K562 (cell line): ENCODE measurements around the gene SPAG9. TPM values are rescaled to one million over a fixed set of nuclear protein-coding genes. Genes with fewer than 3 reads are reported as not detected.

Source experiments
- ARNT ChIP-seq, 2 experiments: fragments of 450-650 bp; IDR thresholded peaks; 2 replicates each; pipeline ENCODE4 v1.6.1; 2016; ENCODE audit warnings: mild to moderate bottlenecking in 1 of 2
- CAMTA2 ChIP-seq: fragments of 250-450 bp; sonication (Bioruptor Pico); conservative IDR thresholded peaks from 2 replicates; pipeline ENCODE4 v1.5.1; 2022
- CREM ChIP-seq: IDR thresholded peaks from 2 replicates; pipeline ENCODE4 v1.6.1; 2014; ENCODE audit warnings: antibody characterized with exemption, low read depth
- FOXJ2 ChIP-seq: fragments of 200-800 bp; sonication (Bioruptor generic); IDR thresholded peaks from 2 replicates; pipeline ENCODE4 v1.6.1; 2016; ENCODE audit warnings: missing genetic modification characterization, missing compliant biosample characterization
- JUND ChIP-seq, 2 experiments: IDR thresholded peaks; 2 replicates in 1 of 2; 3 replicates in 1 of 2; pipeline ENCODE4 v1.6.1; 2011; ENCODE audit warnings: borderline replicate concordance in 2 of 2, low read depth in 2 of 2, low read length in 2 of 2, improper control_type of control experiment in 1 of 2, missing biosample characterization in 1 of 2, missing genetic modification characterization in 1 of 2, missing genetic modification reagents in 1 of 2
- KDM1A ChIP-seq, 2 experiments: fragments of 450-650 bp; IDR thresholded peaks; 2 replicates each; pipeline ENCODE4 v1.6.1; 2016; ENCODE audit warnings: mild to moderate bottlenecking in 2 of 2
- MAFG ChIP-seq: fragments of 450-650 bp; conservative IDR thresholded peaks from 2 replicates; pipeline ENCODE4 v1.6.1; 2016; ENCODE audit warnings: missing genetic modification characterization, missing compliant biosample characterization
- PHF21A ChIP-seq: fragments of 450-650 bp; IDR thresholded peaks from 2 replicates; pipeline ENCODE4 v1.6.1; 2017; ENCODE audit warnings: low read depth, borderline replicate concordance
- SMARCA5 ChIP-seq: fragments of 450-650 bp; IDR thresholded peaks from 2 replicates; pipeline ENCODE4 v1.6.1; 2016
- ZKSCAN8 ChIP-seq: fragments of 200-800 bp; sonication (Bioruptor generic); IDR thresholded peaks from 2 replicates; pipeline ENCODE4 v1.6.1; 2016; ENCODE audit warnings: missing genetic modification characterization, missing compliant biosample characterization
- ZNF589 ChIP-seq: fragments of 200-800 bp; sonication (Bioruptor generic); IDR thresholded peaks from 2 replicates; pipeline ENCODE4 v1.6.1; 2016; ENCODE audit warnings: low read depth, missing genetic modification characterization, missing compliant biosample characterization
- polyA plus RNA-seq, 8 experiments: library from polyadenylated mRNA; depleted of rRNA in 4 of 8; stranded (reverse) in 5 of 8; unstranded in 3 of 8; fragments of >200 nt; fragmentation: Nextera tagmentation in 2 of 8; fragmentation: Illumina TruSeq in 1 of 8; extraction: Ambion mirVana in 2 of 8; extraction: Trizol in 1 of 8; gene quantifications; 2 replicates each; pipeline versions ENCODE4 v1.2.1 to v1.2.3, GENCODE V29; 2011 to 2014; ENCODE audit warnings: inconsistent platforms in 1 of 8, missing spikeins in 1 of 8
- total RNA-seq, 7 experiments: library from RNA; depleted of rRNA in 6 of 7; stranded (reverse); fragments of >200 nt in 6 of 7; fragmentation: Illumina TruSeq in 2 of 7; extraction: Trizol in 2 of 7; gene quantifications; 2 replicates each; pipeline versions ENCODE4 v1.2.1 to v1.2.3, GENCODE V29; 2011 to 2021; ENCODE audit warnings: low replicate concordance in 1 of 7
- TF ChIP-seq, protein P1 (sequence below), 2 experiments: fragments of 450-650 bp; conservative IDR thresholded peaks; 2 replicates each; pipeline ENCODE4 v1.6.1; 2017; ENCODE audit warnings: mild to moderate bottlenecking in 2 of 2, moderate library complexity in 2 of 2
- TF ChIP-seq, protein P2 (sequence below): fragments of 450-650 bp; IDR thresholded peaks from 2 replicates; pipeline ENCODE4 v1.6.1; 2017; ENCODE audit warnings: antibody characterized with exemption, mild to moderate bottlenecking
- TF ChIP-seq, protein P3 (sequence below), 2 experiments: fragments of 450-650 bp in 1 of 2; sonication (generic) in 1 of 2; formaldehyde crosslinking in 1 of 2; IDR thresholded peaks in 1 of 2; conservative IDR thresholded peaks in 1 of 2; 2 replicates each; pipeline versions ENCODE4 v1.6.1 to v1.8.1; 2016 to 2023; ENCODE audit warnings: mild to moderate bottlenecking in 2 of 2, moderate library complexity in 2 of 2, inconsistent platforms in 1 of 2, missing genetic modification reagents in 1 of 2

Gene SPAG9
- total and polyA plus RNA-seq, 9 of the 15 experiments (the other 6 are each of a cell fraction or from before 2014, with no cell fraction given): 12.2 to 99.2 (median 58.2) TPM

DNA sequence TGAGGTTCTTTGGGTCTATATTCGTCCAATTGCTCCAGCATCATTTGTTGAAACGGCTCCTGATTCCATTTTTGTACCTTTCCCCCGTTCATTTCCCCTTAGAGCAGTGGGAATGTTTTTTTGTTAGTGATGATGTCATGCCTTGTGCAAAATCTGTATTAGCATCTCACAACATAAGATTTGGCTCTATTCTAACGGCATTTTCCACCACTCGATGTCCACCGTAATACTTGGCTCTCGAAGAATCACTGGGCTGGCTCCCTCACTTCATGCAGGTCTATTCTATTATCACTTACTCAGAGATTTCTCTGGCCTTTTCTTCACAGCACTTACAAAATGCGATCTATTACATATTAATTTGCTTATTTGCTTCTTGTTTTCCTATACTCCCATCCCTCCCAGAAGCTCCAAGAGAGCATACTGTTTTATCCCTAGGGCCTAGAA lies 32.1 kb upstream of the SPAG9 start (continued):
- TF ChIP-seq, protein P1, sequence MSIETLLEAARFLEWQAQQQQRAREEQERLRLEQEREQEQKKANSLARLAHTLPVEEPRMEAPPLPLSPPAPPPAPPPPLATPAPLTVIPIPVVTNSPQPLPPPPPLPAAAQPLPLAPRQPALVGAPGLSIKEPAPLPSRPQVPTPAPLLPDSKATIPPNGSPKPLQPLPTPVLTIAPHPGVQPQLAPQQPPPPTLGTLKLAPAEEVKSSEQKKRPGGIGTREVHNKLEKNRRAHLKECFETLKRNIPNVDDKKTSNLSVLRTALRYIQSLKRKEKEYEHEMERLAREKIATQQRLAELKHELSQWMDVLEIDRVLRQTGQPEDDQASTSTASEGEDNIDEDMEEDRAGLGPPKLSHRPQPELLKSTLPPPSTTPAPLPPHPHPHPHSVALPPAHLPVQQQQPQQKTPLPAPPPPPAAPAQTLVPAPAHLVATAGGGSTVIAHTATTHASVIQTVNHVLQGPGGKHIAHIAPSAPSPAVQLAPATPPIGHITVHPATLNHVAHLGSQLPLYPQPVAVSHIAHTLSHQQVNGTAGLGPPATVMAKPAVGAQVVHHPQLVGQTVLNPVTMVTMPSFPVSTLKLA (conservative IDR thresholded peaks at IDR 0.05): no peak
- peak; percentile 56; the same call in 1 of the 2 replicates for TF ChIP-seq SMARCA5
- TF ChIP-seq MAFG: 0 out of 2 replicates have a peak, but pooled peaks have one; percentile 19
- TF ChIP-seq CREM: 0 out of 2 replicates have a peak, but pooled peaks have one; percentile 12
- TF ChIP-seq FOXJ2 (tag): 0 out of 2 replicates have a peak, but pooled peaks have one; percentile 48
- peak; percentile 67; the same call in 1 of the 2 replicates for TF ChIP-seq ZNF589 (CRISPR knock-in tag)
- TF ChIP-seq KDM1A (IDR thresholded peaks at IDR 0.05): peak in 1 of 2 experiments; percentile 11; a peak in 1 of 4 replicates
- TF ChIP-seq, protein P2, sequence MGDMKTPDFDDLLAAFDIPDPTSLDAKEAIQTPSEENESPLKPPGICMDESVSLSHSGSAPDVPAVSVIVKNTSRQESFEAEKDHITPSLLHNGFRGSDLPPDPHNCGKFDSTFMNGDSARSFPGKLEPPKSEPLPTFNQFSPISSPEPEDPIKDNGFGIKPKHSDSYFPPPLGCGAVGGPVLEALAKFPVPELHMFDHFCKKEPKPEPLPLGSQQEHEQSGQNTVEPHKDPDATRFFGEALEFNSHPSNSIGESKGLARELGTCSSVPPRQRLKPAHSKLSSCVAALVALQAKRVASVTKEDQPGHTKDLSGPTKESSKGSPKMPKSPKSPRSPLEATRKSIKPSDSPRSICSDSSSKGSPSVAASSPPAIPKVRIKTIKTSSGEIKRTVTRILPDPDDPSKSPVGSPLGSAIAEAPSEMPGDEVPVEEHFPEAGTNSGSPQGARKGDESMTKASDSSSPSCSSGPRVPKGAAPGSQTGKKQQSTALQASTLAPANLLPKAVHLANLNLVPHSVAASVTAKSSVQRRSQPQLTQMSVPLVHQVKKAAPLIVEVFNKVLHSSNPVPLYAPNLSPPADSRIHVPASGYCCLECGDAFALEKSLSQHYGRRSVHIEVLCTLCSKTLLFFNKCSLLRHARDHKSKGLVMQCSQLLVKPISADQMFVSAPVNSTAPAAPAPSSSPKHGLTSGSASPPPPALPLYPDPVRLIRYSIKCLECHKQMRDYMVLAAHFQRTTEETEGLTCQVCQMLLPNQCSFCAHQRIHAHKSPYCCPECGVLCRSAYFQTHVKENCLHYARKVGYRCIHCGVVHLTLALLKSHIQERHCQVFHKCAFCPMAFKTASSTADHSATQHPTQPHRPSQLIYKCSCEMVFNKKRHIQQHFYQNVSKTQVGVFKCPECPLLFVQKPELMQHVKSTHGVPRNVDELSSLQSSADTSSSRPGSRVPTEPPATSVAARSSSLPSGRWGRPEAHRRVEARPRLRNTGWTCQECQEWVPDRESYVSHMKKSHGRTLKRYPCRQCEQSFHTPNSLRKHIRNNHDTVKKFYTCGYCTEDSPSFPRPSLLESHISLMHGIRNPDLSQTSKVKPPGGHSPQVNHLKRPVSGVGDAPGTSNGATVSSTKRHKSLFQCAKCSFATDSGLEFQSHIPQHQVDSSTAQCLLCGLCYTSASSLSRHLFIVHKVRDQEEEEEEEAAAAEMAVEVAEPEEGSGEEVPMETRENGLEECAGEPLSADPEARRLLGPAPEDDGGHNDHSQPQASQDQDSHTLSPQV: peak; percentile 52; the same call in 1 of the 2 replicates
- TF ChIP-seq ARNT (IDR thresholded peaks at IDR 0.05): peak in 1 of 2 experiments; percentile 1; a peak in 1 of 4 replicates
- 0 out of 2 replicates have a peak, but pooled peaks have one; percentile 16 for TF ChIP-seq ZKSCAN8 (CRISPR knock-in tag)
- no peak for TF ChIP-seq PHF21A
- TF ChIP-seq, protein P3, sequence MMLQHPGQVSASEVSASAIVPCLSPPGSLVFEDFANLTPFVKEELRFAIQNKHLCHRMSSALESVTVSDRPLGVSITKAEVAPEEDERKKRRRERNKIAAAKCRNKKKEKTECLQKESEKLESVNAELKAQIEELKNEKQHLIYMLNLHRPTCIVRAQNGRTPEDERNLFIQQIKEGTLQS (IDR thresholded peaks at IDR 0.05): peak; percentile 96
- TF ChIP-seq, protein P3 (CRISPR knock-in tag; conservative IDR thresholded peaks at IDR 0.05): no peak
- TF ChIP-seq CAMTA2: no peak
- peak; percentile 70; the same call in 1 of the 2 replicates for TF ChIP-seq JUND (IDR thresholded peaks at IDR 0.05; ENCODE audit: borderline replicate concordance, low read depth, low read length)
- no peak; the same call in 2 of the 3 replicates for TF ChIP-seq JUND (tag; IDR thresholded peaks at IDR 0.05; ENCODE audit: borderline replicate concordance, low read depth, low read length)
- TF ChIP-seq, all 486 proteins: peak for 16
